Erythroblast (primary cell): ENCODE measurements around the gene BHLHE23.

ENCODE experiments used
- GATA1 ChIP-seq: IDR thresholded peaks from 2 replicates; pipeline ENCODE4 v1.6.1; 2011; ENCODE audit warnings: low read depth, mild to moderate bottlenecking, control low read depth, low read length, moderate library complexity
- POLR2A ChIP-seq: IDR thresholded peaks from 2 replicates; pipeline ENCODE4 v1.6.1; 2011; ENCODE audit warnings: mild to moderate bottlenecking, low read length

DNA sequence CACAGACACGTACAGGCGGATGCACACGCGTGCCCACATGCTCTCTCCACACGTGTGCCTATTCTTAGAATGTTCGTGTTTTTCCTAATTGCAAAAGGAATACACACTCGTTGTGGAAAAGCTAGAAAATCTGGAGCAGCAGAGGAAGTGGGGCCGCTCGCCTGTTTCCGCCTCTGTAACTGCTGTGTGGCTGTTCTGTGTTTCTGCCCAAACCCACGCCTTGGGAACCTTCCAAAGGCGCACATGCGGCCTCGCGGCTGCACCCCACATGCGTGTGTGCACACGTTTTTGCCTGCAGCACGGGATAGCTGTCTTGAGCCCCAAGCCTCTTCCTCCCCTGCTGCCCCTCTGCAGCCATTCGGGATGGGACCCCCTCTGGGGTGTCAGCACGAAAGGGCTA is 42.1 kb downstream of the BHLHE23 start:
- no peak for TF ChIP-seq GATA1
- no peak for TF ChIP-seq POLR2A
